H1 (cell line): ENCODE data around the gene HOXA6. TPM values are rescaled to one million over a fixed set of nuclear protein-coding genes. Genes with fewer than 3 reads are reported as not detected.

Experiments
- CTCF ChIA-PET: fragments of 300-600 bp; sonication (Branson Sonifier 250); formaldehyde crosslinking; loops from one replicate; lab custom pipeline; 2021; ENCODE audit not compliant: partially characterized antibody; lab: Charles Lee
- POLR2A ChIA-PET: fragments of 300-600 bp; sonication (Branson Sonifier 250); formaldehyde crosslinking; loops from one replicate; lab custom pipeline; 2021; ENCODE audit warnings: inconsistent platforms; ENCODE audit not compliant: partially characterized antibody; lab: Charles Lee
- DNase-seq, 2 experiments: peaks; one replicate each; pipeline versions ENCODE4 v3.0.0 to v3.0.0-alpha.2; 2010 to 2022; ENCODE audit warnings: low spot score in 2 of 2, low read depth in 1 of 2, mixed read lengths in 1 of 2
- FAIRE-seq: peaks from 2 replicates; lab custom pipeline; 2011; peaks lifted over from hg19 to GRCh38; lab: Jason Lieb, UNC
- H2AFZ ChIP-seq: 2 replicates; pipeline ENCODE4 v1.8.1; 2012; ENCODE audit warnings: low read length, inconsistent platforms
- H2AK5ac ChIP-seq: 2 replicates; pipeline ENCODE4 v1.6.1; 2013; ENCODE audit warnings: low read depth, low read length
- H2BK120ac ChIP-seq: replicated peaks from 2 replicates; pipeline ENCODE3; 2013; ENCODE audit warnings: low read depth, low read length, inconsistent platforms
- H2BK12ac ChIP-seq: 2 replicates; pipeline ENCODE4 v1.6.1; 2013; ENCODE audit warnings: low read depth, low read length
- H2BK15ac ChIP-seq: 2 replicates; pipeline ENCODE4 v1.6.1; 2013; ENCODE audit warnings: low read length
- H2BK20ac ChIP-seq: 2 replicates; pipeline ENCODE4 v1.6.1; 2013; ENCODE audit warnings: low read length
- H2BK5ac ChIP-seq: 2 replicates; pipeline ENCODE4 v1.6.1; 2013; ENCODE audit warnings: low read depth, low read length
- H3K14ac ChIP-seq: 2 replicates; pipeline ENCODE4 v1.6.1; 2013; ENCODE audit warnings: inconsistent platforms; ENCODE audit not compliant: insufficient read length
- H3K18ac ChIP-seq: 2 replicates; pipeline ENCODE4 v1.6.1; 2013; ENCODE audit warnings: low read length; ENCODE audit errors: extremely low read depth
- H3K23ac ChIP-seq: 2 replicates; pipeline ENCODE4 v1.6.1; 2013; ENCODE audit warnings: inconsistent platforms; ENCODE audit not compliant: insufficient read length
- H3K23me2 ChIP-seq: 2 replicates; pipeline ENCODE4 v1.6.1; 2013; ENCODE audit warnings: low read depth, low read length
- H3K27ac ChIP-seq: 2 replicates; pipeline ENCODE4 v1.6.1; 2011; ENCODE audit warnings: low read depth, low read length, inconsistent platforms
- H3K27me3 ChIP-seq, 4 experiments: replicated peaks in 1 of 4; 1 replicate in 1 of 4; 2 replicates in 3 of 4; pipeline versions ENCODE4 v1.6.1 to v1.8.1; 2011 to 2013; ENCODE audit warnings: low read length in 3 of 4, mild to moderate bottlenecking in 3 of 4, inconsistent platforms in 2 of 4, mixed read lengths in 2 of 4, moderate library complexity in 1 of 4; ENCODE audit not compliant: control insufficient read depth in 3 of 4, insufficient read depth in 3 of 4; ENCODE audit errors: extremely low read depth in 1 of 4
- H3K36me3 ChIP-seq, 4 experiments: 2 replicates each; pipeline versions ENCODE4 v1.6.1 to v1.8.1; 2011 to 2013; ENCODE audit warnings: mild to moderate bottlenecking in 4 of 4, low read length in 3 of 4, moderate library complexity in 2 of 4, control low read depth in 1 of 4, inconsistent platforms in 1 of 4; ENCODE audit not compliant: insufficient read depth in 4 of 4, control insufficient read depth in 2 of 4
- H3K4ac ChIP-seq: replicated peaks from 2 replicates; pipeline ENCODE3; 2013; ENCODE audit warnings: low read length, low read depth, mixed read lengths, inconsistent platforms; ENCODE audit not compliant: insufficient read length
- H3K4me1 ChIP-seq, 4 experiments: replicated peaks in 1 of 4; 1 replicate in 1 of 4; 2 replicates in 3 of 4; pipeline versions ENCODE4 v1.6.1 to v1.8.1; 2011 to 2013; ENCODE audit warnings: low read length in 3 of 4, inconsistent platforms in 2 of 4, mixed read lengths in 1 of 4; ENCODE audit not compliant: insufficient read depth in 4 of 4, control insufficient read depth in 3 of 4
- H3K4me2 ChIP-seq, 2 experiments: 2 replicates each; pipeline versions ENCODE4 v1.6.1 to v1.8.1; 2011 to 2013; ENCODE audit warnings: low read depth in 2 of 2, low read length in 2 of 2, control low read depth in 1 of 2, inconsistent platforms in 1 of 2, mild to moderate bottlenecking in 1 of 2; ENCODE audit not compliant: insufficient read depth in 1 of 2
- H3K4me3 ChIP-seq, 4 experiments: fragments of 200-600, 300-600 bp in 1 of 4; sonication (generic), shearing (Covaris generic), sonication (Bioruptor Twin) in 1 of 4; 2 replicates each; pipeline versions ENCODE4 v1.5.1 to v1.8.1; 2011 to 2016; ENCODE audit warnings: low read length in 4 of 4, low read depth in 3 of 4, control low read depth in 2 of 4, inconsistent platforms in 2 of 4, mild to moderate bottlenecking in 2 of 4, mixed read lengths in 1 of 4, moderate library complexity in 1 of 4; ENCODE audit not compliant: insufficient read depth in 2 of 4; ENCODE audit errors: extremely low read depth in 1 of 4
- H3K56ac ChIP-seq: replicated peaks from 2 replicates; pipeline ENCODE3; 2013; ENCODE audit warnings: low read depth, mild to moderate bottlenecking, mixed read lengths, low read length, inconsistent platforms; ENCODE audit not compliant: insufficient read length
- H3K79me1 ChIP-seq: 2 replicates; pipeline ENCODE4 v1.6.1; 2013; ENCODE audit warnings: low read depth, low read length, control low read depth
- H3K79me2 ChIP-seq, 2 experiments: 2 replicates each; pipeline versions ENCODE4 v1.6.1 to v1.8.1; 2012 to 2013; ENCODE audit warnings: low read length in 2 of 2, mild to moderate bottlenecking in 2 of 2, inconsistent platforms in 1 of 2; ENCODE audit not compliant: insufficient read depth in 2 of 2, control insufficient read depth in 1 of 2
- H3K9ac ChIP-seq, 4 experiments: replicated peaks in 1 of 4; 1 replicate in 1 of 4; 2 replicates in 3 of 4; pipeline versions ENCODE4 v1.6.1 to v1.8.1; 2011 to 2013; ENCODE audit warnings: low read depth in 3 of 4, low read length in 3 of 4, control low read depth in 2 of 4, mild to moderate bottlenecking in 2 of 4, moderate library complexity in 2 of 4, inconsistent platforms in 1 of 4; ENCODE audit errors: extremely low read depth in 1 of 4
- H3K9me3 ChIP-seq, 2 experiments: 2 replicates each; pipeline versions ENCODE4 v1.6.1 to v1.8.1; 2012 to 2013; ENCODE audit warnings: mild to moderate bottlenecking in 2 of 2, moderate library complexity in 2 of 2, control low read depth in 1 of 2, inconsistent platforms in 1 of 2, low read depth in 1 of 2, low read length in 1 of 2, mixed read lengths in 1 of 2; ENCODE audit not compliant: insufficient read depth in 2 of 2
- H4K20me1 ChIP-seq, 2 experiments: replicated peaks in 1 of 2; 2 replicates each; pipeline versions ENCODE3 to v1.8.1; 2011 to 2013; ENCODE audit warnings: inconsistent platforms in 2 of 2, low read length in 2 of 2, mild to moderate bottlenecking in 1 of 2; ENCODE audit not compliant: insufficient read depth in 2 of 2, control insufficient read depth in 1 of 2
- H4K5ac ChIP-seq: 2 replicates; pipeline ENCODE4 v1.6.1; 2013; ENCODE audit warnings: low read length, low read depth, mixed read lengths, inconsistent platforms; ENCODE audit not compliant: insufficient read length
- H4K8ac ChIP-seq: 2 replicates; pipeline ENCODE4 v1.8.0; 2013; ENCODE audit warnings: mild to moderate bottlenecking, moderate library complexity, low read length, inconsistent platforms; ENCODE audit not compliant: insufficient read depth; ENCODE audit errors: extremely low read depth
- H4K91ac ChIP-seq: replicated peaks from 2 replicates; pipeline ENCODE3; 2013; ENCODE audit warnings: low read length, mixed read lengths, inconsistent platforms; ENCODE audit not compliant: insufficient read length
- EZH2 ChIP-seq: fragments of 200-600 bp; sonication (generic); IDR thresholded peaks from 2 replicates; pipeline ENCODE4 v1.7.1; 2012; ENCODE audit warnings: low read depth, mild to moderate bottlenecking, moderate library complexity, low read length, inconsistent platforms; ENCODE audit not compliant: severe bottlenecking
- RNF2 ChIP-seq: fragments of 200-900, 300-1000 bp; sonication (generic); IDR thresholded peaks from 2 replicates; pipeline ENCODE4 v1.7.1; 2016; ENCODE audit warnings: borderline replicate concordance, low read depth, mild to moderate bottlenecking, antibody characterized with exemption, low read length; ENCODE audit not compliant: poor library complexity, severe bottlenecking; ENCODE audit errors: missing control alignments
- SUZ12 ChIP-seq: fragments of 200-600 bp; sonication (generic); IDR thresholded peaks from 2 replicates; pipeline ENCODE4 v1.6.1; 2012; ENCODE audit warnings: mild to moderate bottlenecking, inconsistent platforms, low read length, moderate library complexity, mixed read lengths
- TEAD4 ChIP-seq: IDR thresholded peaks from 2 replicates; pipeline ENCODE4 v1.6.1; 2012; ENCODE audit warnings: low read depth, low read length, inconsistent platforms, mixed read lengths
- WGBS, 2 experiments: shearing (Covaris generic) in 1 of 2; methylation state at CpG; one replicate each; pipeline versions ENCODE4 v1.1.6 to v1.1.7; 2013 to 2015; ENCODE audit warnings: low lambda C conversion rate in 2 of 2, mixed read lengths in 2 of 2, inconsistent platforms in 1 of 2, low coverage in 1 of 2, missing lambda C conversion rate in 1 of 2; ENCODE audit not compliant: insufficient replicate concordance in 2 of 2, insufficient coverage in 1 of 2, insufficient read length in 1 of 2; ENCODE audit errors: extremely low coverage in 1 of 2, missing lambda C conversion rate in 1 of 2; 5-methylcytosine and 5-hydroxymethylcytosine counted together
- polyA plus RNA-seq, 7 experiments: library from polyadenylated mRNA; depleted of rRNA in 3 of 7; stranded (reverse) in 5 of 7; unstranded in 2 of 7; fragments of >200 nt in 5 of 7; fragments of 200-250 nt in 2 of 7; gene quantifications; 1 replicate in 5 of 7; 2 replicates in 1 of 7; 4 replicates in 1 of 7; pipeline versions ENCODE4 v1.2.1 to v1.2.3, GENCODE V29; 2011 to 2013; ENCODE audit warnings: missing spikeins in 2 of 7, mixed read lengths in 2 of 7
- total RNA-seq: library from RNA; stranded (reverse); fragmentation: NEBNext Ultra II Directional; extraction: Animal tissue kit (Norgen Biotek cat#: 25700); gene quantifications from 2 replicates; pipeline ENCODE4 v1.2.1, GENCODE V29; 2021

HOXA6 gene
- total and polyA plus RNA-seq, 2 of the 8 experiments (the other 6 are each of a cell fraction or from before 2014, with no cell fraction given): not detected

- H3K79me2 ChIP-seq: no peaks in the 10 kb centered on the region
Observed at GRCh38 chr7:27173511-27173955, 26.0 kb upstream of the HOXA6 start.

More at GRCh38 chr7:27173511-27173955, 26.0 kb upstream of the HOXA6 start:
- Histone ChIP-seq H4K20me1 (peaks cover 39 to 59% of the 10 kb centered on the region in 2 experiments), H4K91ac (no peak overlapping the region), H3K56ac (no peak overlapping the region), H4K8ac (peak overlapping the region; percentile 62; the same call in 1 of the 2 replicates), H3K4ac (no peak overlapping the region), H2BK120ac (no peak overlapping the region), H4K5ac (no peak overlapping the region), H2AK5ac (no peak overlapping the region), H2BK12ac (no peak overlapping the region), H3K23ac (no peak overlapping the region), H3K79me1 (no peaks in the 10 kb centered on the region), H3K9me3 (no peaks in the 10 kb centered on the region; a peak in 1 of 4 replicates), H3K27ac (no peak overlapping the region), H2BK15ac (no peak overlapping the region), H3K36me3 (peaks cover 0 to 18% (median 0%) of the 10 kb centered on the region in 4 experiments; a peak in 1 of 8 replicates), H3K27me3 (peaks cover 95 to 100% (median 100%) of the 10 kb centered on the region in 4 experiments), H3K4me3 (peak overlapping the region in 1 of 4 experiments; percentile 36; a peak in 2 of 8 replicates), H3K4me2 (peak overlapping the region; percentile 19 to 35; a peak in 3 of 4 replicates), H2BK20ac (no peak overlapping the region), H3K9ac (no peak overlapping the region), H3K18ac (no peak overlapping the region; the same call in 1 of the 2 replicates), H2AFZ (no peak overlapping the region), H2BK5ac (no peak overlapping the region), H3K23me2 (no peaks in the 10 kb centered on the region; the same call in 1 of the 2 replicates), H3K14ac (no peak overlapping the region), H3K4me1 (peaks cover 4 to 11% (median 5%) of the 10 kb centered on the region in 4 experiments; a peak in 5 of 7 replicates)
- 2% methylated on average over 30 of the region's 59 CpGs; no CpG with 5 or more reads in 1 of the 2 experiments for WGBS, 2 experiments
- FAIRE-seq: no peak
- DNase-seq: peak in 1 of 2 experiments; percentile 73
- TF ChIP-seq TEAD4: no peak
- peak; percentile 84 for TF ChIP-seq SUZ12
- TF ChIP-seq EZH2: peak; percentile 83
- peak; percentile 62 for TF ChIP-seq RNF2
- ChIA-PET CTCF (interaction anchor here (0.6 to 5.4 kb wide), 4 partner anchors 10 to 51 kb away, joined by 3 to 20 read pairs (median 7); partner anchors contain the start of gene HOXA5), POLR2A (no interaction called here)
